Measurements from ENCODE around the gene CDC42BPG.

The CDC42BPG gene

GRCh38 chr11:64844330-64845128 lies at the start of gene CDC42BPG:
Gene CDC42BPG (minus strand): TSS chr11:64844653. CDS start chr11:64844569, 84 bp downstream.
- no peak for DNase-seq

DNA sequence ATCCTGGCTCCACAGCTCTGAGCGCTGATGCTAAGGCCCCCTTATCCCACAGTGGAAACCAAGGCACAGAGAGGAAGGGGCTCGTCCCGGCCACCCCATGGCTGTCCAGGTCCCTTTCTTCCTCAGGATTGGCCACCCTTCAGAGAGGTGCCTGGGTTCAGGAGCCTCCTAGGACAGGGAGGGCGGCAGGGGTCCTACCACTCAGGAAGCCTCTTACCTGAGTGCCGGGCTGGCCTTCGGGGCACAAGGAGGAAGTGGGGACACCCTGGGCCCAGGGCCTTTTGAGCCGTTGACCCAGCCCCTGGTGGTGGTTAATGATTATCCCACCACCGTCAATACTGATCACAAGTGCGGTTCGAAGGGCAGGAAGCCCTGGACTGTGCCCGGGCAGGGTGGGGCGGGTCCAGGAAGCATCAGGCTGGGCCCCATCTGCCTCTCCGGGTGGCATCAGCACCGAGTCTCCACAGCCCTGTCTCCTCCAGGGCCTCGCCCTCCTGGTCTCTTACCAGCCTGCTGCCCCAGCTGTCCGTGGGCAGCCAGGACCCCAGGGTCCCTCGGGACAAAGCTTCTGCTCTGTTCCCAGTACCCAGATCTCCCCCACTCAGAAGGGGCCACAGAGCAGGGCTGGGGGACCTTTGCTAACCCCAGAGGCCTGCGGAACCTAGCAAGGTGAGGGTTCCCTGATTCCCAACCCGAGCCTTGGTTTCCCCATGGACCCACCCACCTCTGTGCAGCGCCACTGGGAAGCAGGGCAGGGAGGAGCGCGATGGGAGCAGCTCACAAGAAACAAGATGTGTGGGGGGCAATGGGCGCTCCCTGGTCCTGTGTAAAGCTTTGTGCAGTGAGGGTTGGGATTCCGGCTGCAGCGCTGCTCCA lies 49.0 kb upstream of the CDC42BPG start:
- DNase-seq, result no peak

GRCh38 chr11:64892838-64893193 lies 48.4 kb upstream of the CDC42BPG start:
- DNase-seq, result no peak

DNA sequence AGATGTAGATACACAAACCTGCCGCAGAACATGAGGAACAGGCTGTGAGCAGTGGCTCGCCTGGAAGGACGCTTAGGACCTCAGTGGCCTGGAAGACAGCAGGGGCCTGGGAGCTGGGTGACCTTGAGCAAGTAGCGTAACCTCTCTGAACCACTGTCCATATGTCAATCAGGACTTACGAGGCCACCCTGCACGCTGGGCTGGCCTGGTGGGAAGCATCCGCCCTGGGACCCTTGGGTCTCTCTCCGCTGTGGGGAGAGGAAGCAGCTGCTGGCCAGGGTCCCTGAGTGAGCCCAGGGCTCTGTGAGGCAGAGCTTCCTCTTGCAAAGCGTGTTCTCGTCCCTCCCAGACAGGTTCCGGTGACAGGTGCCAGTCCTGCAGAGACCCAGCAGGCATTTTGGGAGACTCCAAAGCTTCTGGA lies 48.0 kb upstream of the CDC42BPG start:
- DNase-seq, result no peak

DNA sequence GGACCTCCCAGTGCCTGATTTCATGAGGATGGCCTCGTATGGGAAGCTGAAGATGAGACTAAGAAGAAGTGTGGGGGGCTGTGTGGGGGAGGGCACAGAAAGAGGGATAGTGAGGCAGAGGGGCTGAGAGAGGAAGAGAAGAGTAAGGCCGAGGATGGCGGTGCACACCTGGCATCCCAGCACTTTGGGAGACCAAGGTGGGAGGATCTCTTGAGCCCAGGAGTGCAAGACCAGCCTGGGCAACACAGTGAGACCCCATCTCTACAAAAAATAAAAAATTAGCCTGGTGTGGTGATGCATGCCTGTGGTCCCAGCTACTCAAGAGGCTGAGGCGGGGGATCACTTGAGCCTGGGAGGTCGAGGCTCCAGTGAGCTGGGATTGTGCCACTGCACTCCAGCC lies 47.4 kb upstream of the CDC42BPG start:
- no peak for DNase-seq

- DNase-seq, result no peak
Observed at GRCh38 chr11:64891215-64891848, 46.9 kb upstream of the CDC42BPG start.

DNA sequence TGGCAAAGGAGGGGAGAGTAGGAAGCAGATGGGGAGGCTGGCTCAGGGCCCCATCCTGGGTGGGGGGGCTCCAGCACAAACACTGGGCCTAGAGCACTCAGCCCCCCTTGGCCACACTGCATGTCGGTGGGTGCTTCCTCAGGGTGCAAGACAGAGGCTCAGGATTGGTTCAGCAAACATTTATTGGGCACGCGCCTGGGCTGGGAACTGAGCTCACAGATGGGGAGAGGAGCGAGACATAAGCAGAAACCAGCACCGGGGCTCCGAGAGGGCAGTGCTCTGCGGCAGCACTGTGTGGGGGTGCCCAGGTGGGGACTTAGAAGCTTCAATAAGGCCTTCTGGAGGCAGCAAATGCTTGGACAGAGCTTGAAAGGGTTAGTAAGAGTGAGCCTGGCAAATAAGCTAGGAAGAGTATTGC lies 46.1 kb upstream of the CDC42BPG start:
- no peak for DNase-seq

DNA sequence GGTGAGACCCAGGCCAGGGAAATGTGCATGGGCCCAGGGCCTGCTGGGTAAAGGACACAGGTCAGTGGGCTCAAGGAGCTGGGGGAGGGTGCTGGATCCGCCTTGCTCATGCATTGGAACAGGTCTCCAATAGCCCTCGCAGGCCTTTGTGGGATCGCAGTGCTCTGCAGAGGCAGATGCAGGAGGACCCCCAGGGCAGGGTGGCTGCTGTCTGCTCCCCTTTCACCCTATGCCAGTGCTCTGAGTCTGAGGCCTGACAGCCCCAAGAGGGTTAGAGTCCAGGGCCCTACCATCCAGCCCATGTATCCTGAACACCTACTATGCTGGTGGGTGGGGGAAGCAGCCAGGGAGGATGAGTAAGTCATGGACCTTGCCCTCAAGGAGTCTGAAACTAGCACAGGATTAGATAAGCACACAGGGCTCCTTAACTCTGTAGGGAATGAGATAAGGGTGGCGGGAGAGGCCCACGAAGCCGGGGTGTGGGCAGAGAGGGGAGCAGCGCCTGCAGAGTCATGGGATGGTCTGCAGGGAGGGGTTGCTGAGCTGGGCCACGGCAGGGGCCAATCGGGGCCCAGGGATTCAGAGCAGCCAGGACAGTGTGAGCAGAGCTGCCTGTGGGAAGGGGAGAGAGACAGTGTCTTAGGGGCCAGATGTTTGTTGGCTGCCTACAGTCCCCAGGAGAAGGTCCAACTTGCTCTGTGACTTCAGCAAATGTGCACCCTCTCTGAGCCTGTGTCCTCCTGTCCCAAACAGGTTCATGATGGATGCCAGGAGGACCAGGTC lies 44.5 kb upstream of the CDC42BPG start:
- DNase-seq, result no peak

DNA sequence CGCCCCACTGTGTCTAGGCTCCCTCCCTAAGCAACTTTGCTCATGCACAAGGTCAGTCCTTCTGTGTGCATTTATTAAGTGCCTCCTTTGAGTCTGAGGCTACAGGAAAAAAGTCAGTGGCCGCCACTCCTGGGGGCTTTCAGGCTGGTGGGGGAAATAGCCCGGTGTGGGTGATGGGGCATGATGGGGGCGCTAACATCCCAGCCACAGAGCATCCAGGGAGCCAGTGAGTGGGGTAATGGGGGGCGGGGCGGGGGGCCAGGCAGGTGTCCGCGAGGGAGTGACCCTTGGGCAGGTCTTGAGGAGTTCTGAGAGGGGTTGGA lies 43.9 kb upstream of the CDC42BPG start:
- DNase-seq, result no peak

GRCh38 chr11:64887757-64888405 lies 43.4 kb upstream of the CDC42BPG start:
- peak; percentile 66 for DNase-seq

DNA sequence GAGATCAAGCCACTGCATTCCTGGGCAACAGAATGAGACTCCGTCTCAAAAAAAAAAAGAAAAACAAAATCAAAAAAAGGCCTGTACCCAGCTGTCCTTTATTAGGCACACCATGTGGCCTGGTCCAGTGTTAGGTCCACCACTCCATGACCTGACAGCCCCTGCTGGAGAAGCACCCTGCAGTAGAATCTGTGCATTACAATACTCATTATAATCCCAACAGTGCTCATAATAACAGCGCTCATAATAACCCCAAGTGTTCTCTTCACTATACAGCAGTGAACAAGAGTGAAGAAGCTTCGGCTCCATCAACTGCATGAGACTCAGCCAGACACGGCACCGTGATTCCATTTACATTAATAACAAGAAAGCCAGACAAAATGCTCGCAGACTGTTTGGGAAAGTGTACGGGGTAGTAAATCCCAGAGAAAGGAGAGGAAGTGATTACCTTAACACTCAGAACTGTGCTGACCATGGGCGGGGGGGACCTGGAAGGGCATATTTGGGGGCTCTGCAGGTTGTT lies 42.8 kb upstream of the CDC42BPG start:
- DNase-seq, result no peak

GRCh38 chr11:64885367-64886286 lies 41.2 kb upstream of the CDC42BPG start:
- no peak for DNase-seq

GRCh38 chr11:64884019-64884418 lies 39.6 kb upstream of the CDC42BPG start:
- no peak for DNase-seq

DNA sequence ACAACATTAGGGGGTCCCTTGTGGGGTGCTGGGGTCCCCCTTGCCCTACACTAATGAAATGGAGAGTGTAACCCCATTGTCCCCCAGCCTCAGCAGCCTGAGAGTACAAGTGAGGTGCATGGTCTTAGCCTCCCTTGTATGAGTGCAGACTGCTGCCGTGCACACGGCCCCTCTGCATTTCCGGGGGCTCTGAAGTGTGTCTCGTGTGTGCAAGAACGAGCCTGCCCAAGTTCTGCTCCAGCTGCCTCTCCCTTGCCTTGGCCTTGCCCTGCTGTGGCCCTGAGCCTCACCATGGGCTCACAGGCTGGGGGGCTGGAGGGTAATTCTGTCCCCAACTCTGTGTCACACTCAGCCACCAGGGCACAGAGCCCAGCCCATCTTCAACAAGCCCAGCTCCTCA lies 39.1 kb upstream of the CDC42BPG start:
- DNase-seq, result no peak

DNA sequence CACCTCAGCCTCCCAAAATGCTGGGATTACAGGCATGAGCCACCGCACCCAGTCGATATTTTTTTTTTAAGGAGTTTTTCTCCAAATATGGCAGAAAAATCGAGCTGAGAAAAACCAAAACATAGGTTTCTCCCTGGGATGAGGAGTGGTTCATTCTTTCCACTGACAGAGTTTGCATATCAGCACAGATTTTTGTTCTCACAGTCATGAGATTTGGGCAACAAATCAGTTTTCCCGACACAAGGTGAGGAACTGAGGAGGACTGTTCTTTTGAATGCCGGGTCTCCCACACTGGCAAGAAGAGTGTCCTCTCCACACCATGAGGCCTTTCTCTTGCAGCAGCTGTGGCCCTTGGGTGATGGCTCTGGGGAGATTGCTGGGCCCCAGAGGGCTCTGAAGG lies 37.8 kb upstream of the CDC42BPG start:
- DNase-seq, result no peak

DNA sequence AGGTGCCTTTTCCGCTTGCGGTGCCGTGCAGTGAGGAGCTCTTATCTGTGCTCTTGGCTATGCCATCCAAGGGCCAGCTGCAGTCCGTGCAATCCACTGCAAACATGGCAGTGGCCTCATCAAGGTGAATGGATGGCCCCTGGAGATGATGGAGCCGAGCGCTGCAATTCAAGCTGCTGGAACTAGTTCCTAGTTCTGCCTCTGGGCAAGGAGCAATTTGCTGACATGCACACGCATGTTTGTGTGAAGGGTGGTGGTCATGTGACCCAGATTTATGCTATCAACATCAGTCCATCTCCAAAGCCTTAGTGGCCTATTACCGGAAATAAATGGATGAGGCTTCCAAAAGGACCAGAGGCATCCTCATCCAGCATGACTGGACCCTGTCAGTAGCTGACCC lies 37.0 kb upstream of the CDC42BPG start:
- DNase-seq, result no peak

DNA sequence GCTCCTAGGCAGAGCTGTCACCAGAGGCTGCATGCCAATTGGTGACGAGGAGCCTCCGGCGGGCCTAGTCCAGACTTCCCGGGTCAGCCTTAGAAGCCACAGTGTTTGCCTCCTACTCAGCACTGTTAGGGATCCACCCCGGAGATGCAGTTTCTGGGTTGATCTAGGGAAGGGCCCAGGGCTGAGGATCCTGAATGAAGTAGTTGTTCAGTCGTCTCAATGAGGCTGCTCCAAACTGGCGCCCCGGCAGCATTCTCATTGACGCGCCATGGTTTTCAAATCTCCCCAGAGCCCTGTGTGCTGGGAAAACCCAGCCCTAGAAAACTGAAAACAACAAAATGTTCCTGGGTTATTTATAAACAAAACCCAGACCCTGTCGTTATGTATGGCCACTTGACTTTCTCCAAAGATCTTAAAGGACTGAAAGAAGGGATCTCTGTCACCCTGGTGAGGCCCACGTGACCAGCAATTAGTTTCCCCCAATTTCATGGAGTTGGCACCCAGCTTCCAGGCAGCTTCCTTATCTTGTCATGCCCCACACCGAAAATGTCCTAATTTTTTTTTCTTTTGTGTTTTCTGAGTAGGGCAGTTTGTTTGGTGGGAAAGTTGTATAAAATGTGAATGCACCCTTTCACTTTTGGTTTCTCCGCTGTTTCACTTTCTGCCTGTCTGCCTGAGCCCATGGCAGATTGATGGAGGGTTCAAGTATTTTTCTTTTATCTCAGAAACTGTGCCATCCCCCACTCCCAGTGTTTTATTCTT lies 36.0 kb upstream of the CDC42BPG start:
- DNase-seq, result no peak

DNA sequence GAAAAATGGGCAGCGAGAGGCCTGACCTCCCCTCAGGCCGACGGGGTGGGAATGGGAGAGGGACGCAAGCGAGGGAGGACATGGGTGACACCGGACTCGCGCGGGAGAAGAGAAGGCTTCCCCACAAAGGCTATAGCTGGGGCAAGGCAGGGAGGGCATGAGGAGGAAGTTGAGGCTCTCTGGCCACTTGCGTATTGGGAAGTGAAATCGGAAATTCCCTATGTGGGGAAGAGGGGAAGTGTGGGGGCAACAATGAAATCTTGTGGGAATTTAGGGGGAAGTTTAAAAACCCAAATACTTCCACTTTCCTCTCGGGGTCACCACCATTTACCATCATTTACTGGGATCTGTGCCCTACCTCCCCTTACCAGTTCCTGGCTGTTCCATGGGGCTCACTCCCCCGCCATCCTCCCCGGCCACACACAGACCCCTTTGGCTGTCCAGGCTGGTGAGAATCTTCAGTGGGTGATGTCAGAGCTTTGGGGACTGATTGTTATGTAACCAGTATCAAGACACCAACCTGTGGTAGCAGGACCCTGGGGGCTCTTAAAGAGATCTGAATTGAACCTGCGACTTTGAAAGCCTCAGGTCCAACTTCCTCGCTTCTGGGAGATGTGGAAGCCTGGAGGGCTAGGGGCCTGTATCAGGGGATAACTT lies 34.9 kb upstream of the CDC42BPG start:
- no peak for DNase-seq

- peak; percentile 99 for DNase-seq
Observed at GRCh38 chr11:64878494-64879243, 34.2 kb upstream of the CDC42BPG start, which contains the start of gene EHD1. Gene EHD1 (minus strand): TSS chr11:64878621. CDS start chr11:64878464, 157 bp downstream.
